ENCODE measurements around the gene HSPB2.

GRCh38 chr11:111933872-111934271 lies 21.3 kb downstream of the HSPB2 start:
- TF ChIP-seq CTCF (IDR thresholded peaks at IDR 0.05), result no peak
- TF ChIP-seq POLR2A (IDR thresholded peaks at IDR 0.05), result no peak
